Panc1 (cell line): ENCODE results near the gene PTPN11. TPM values are rescaled to one million over a fixed set of nuclear protein-coding genes. Genes with fewer than 3 reads are reported as not detected.

ENCODE experiments used
- ATAC-seq: fragments of 200-7000 bp; cut with Tn5 transposase; 2 replicates; pipeline ENCODE4 v1.9.1; 2020; ENCODE audit warnings: mild to moderate bottlenecking, moderate library complexity
- BruUV-seq: library from RNA; stranded (reverse); fragments of 400-500 nt; replicated peaks from 2 replicates; lab custom pipeline; 2021; lab: Mats Ljungman, UMichigan
- CTCF ChIA-PET: fragments of 300-600 bp; sonication (Branson Sonifier 250); formaldehyde crosslinking; loops from one replicate; lab custom pipeline; 2022; ENCODE audit warnings: antibody characterized with exemption; lab: Charles Lee
- POLR2A ChIA-PET: fragments of 300-600 bp; sonication (Branson Sonifier 250); formaldehyde crosslinking; loops from one replicate; lab custom pipeline; 2022; ENCODE audit warnings: antibody characterized with exemption; lab: Charles Lee
- DNase-seq: peaks from one replicate; pipeline ENCODE4 v3.0.0-alpha.2; 2010; ENCODE audit warnings: low read depth, low spot score
- H3K27ac ChIP-seq: 2 replicates; pipeline ENCODE4 v1.5.1; 2011; ENCODE audit warnings: mild to moderate bottlenecking, low read length, inconsistent platforms
- H3K27me3 ChIP-seq: fragments of 200-500 bp; sonication (Bioruptor generic); 2 replicates; pipeline ENCODE4 v1.6.0; 2014; ENCODE audit warnings: low read length, inconsistent platforms; ENCODE audit not compliant: control insufficient read depth, insufficient read depth
- H3K36me3 ChIP-seq: fragments of 200-500 bp; sonication (Bioruptor generic); 2 replicates; pipeline ENCODE4 v1.5.1; 2014; ENCODE audit warnings: inconsistent platforms, mild to moderate bottlenecking, low read length, moderate library complexity; ENCODE audit not compliant: control insufficient read depth, insufficient read depth
- H3K4me1 ChIP-seq: 2 replicates; pipeline ENCODE4 v1.5.1; 2011; ENCODE audit warnings: inconsistent platforms, mild to moderate bottlenecking, low read length, moderate library complexity; ENCODE audit not compliant: control insufficient read depth, insufficient read depth
- H3K4me3 ChIP-seq, 2 experiments: 2 replicates each; pipeline ENCODE4 v1.5.1; 2011 to 2012; ENCODE audit warnings: low read depth in 2 of 2, low read length in 2 of 2, mild to moderate bottlenecking in 2 of 2, inconsistent platforms in 1 of 2, moderate library complexity in 1 of 2
- H3K9me3 ChIP-seq: fragments of 200-500 bp; sonication (Bioruptor generic); 2 replicates; pipeline ENCODE4 v1.5.1; 2014; ENCODE audit warnings: low read depth, mild to moderate bottlenecking, inconsistent platforms, low read length, moderate library complexity; ENCODE audit not compliant: control insufficient read depth, insufficient read depth
- CTCF ChIP-seq: fragments of 450-650 bp; IDR thresholded peaks from 2 replicates; pipeline ENCODE4 v1.5.1; 2017; ENCODE audit warnings: mild to moderate bottlenecking
- POLR2AphosphoS5 ChIP-seq: IDR thresholded peaks from 2 replicates; pipeline ENCODE4 v1.6.1; 2012; ENCODE audit warnings: mild to moderate bottlenecking, low read depth, low read length, moderate library complexity
- REST ChIP-seq, 2 experiments: IDR thresholded peaks; 2 replicates each; pipeline ENCODE4 v1.6.1; 2011 to 2012; ENCODE audit warnings: low read depth in 2 of 2, control low read depth in 1 of 2, low read length in 1 of 2, mild to moderate bottlenecking in 1 of 2, moderate library complexity in 1 of 2; ENCODE audit not compliant: insufficient read depth in 1 of 2
- SIN3A ChIP-seq: IDR thresholded peaks from 2 replicates; pipeline ENCODE4 v1.6.1; 2012; ENCODE audit warnings: low read depth, mild to moderate bottlenecking, low read length, moderate library complexity, borderline replicate concordance; ENCODE audit not compliant: insufficient read depth
- TCF7L2 ChIP-seq: IDR thresholded peaks from 2 replicates; pipeline ENCODE4 v1.6.1; 2011; ENCODE audit warnings: mild to moderate bottlenecking, low read depth, low read length, inconsistent platforms
- in situ Hi-C: cut with HindIII; loops from 2 replicates; pipeline ENCODE4 v1.10.0; 2016; ENCODE audit warnings: low sequenced_read_pairs, low pct_unique_long_range_greater_than_20kb
- intact Hi-C: fragments of 100-400 bp; cut with micrococcal nuclease; formaldehyde crosslinking; loops from one replicate; pipeline ENCODE4 v1.10.0; 2022; ENCODE audit not compliant: unreplicated experiment
- total RNA-seq: library from RNA; stranded (reverse); gene quantifications from one replicate; pipeline ENCODE4 v1.2.1, GENCODE V29; 2021; ENCODE audit not compliant: unreplicated experiment

PTPN11 gene
- total RNA-seq, 1 experiment from 2014 or later = 139 TPM

- H3K4me1 ChIP-seq = 0 out of 2 replicates have a peak, but pooled peaks cover 3% of the 10 kb centered on the region
- intact Hi-C loops (no loop called here), in situ Hi-C loops (no loop called here)
- DNase-seq (no peak), ATAC-seq (no peak)
- no peak for TF ChIP-seq REST (IDR thresholded peaks at IDR 0.05; ENCODE audit: insufficient read depth in 1 of 2, low read depth in 2 of 2, low read length in 1 of 2)
- no peak for TF ChIP-seq POLR2AphosphoS5
- no peak for TF ChIP-seq CTCF
- no peak for TF ChIP-seq SIN3A
- no peak for TF ChIP-seq TCF7L2
- POLR2A ChIA-PET = interaction anchor here (0.6 kb wide), 1 partner anchor 418 kb away, joined by 4 read pairs; no protein-coding TSS in a partner anchor
- H3K36me3 ChIP-seq = no peaks in the 10 kb centered on the region; the same call in 1 of the 2 replicates
- BruUV-seq = no TSS peak
- no peaks in the 10 kb centered on the region for H3K9me3 ChIP-seq
- CTCF ChIA-PET = no interaction called here
- H3K27ac ChIP-seq = no peak overlapping the region
- H3K4me3 ChIP-seq = no peak overlapping the region
- H3K27me3 ChIP-seq = no peaks in the 10 kb centered on the region
Observed at GRCh38 chr12:112422531-112422930, 3.8 kb downstream of the PTPN11 start.

- intact Hi-C loops = no loop called here
- H3K4me1 ChIP-seq = 0 out of 2 replicates have a peak, but pooled peaks cover 3% of the 10 kb centered on the region
- no peaks in the 10 kb centered on the region; the same call in 1 of the 2 replicates for H3K36me3 ChIP-seq
- ATAC-seq = no peak
- no peaks in the 10 kb centered on the region for H3K9me3 ChIP-seq
- POLR2A ChIA-PET = no interaction called here
- TF ChIP-seq SIN3A (no peak), TCF7L2 (no peak), REST (IDR thresholded peaks at IDR 0.05; ENCODE audit: insufficient read depth in 1 of 2, low read depth in 2 of 2, low read length in 1 of 2) (no peak), CTCF (no peak), POLR2AphosphoS5 (no peak)
- H3K27ac ChIP-seq = no peak overlapping the region
- in situ Hi-C loops = no loop called here
- no peak overlapping the region for H3K4me3 ChIP-seq
- DNase-seq = no peak
- no TSS peak for BruUV-seq
- CTCF ChIA-PET = no interaction called here
- no peaks in the 10 kb centered on the region for H3K27me3 ChIP-seq
Observed at GRCh38 chr12:112424126-112424525, 5.4 kb downstream of the PTPN11 start.
